ENCODE measurements around the gene PDE4C.
A peak's percentile ranks its signal among the peaks of the same experiment; 100 is the strongest.

PDE4C gene

DNA sequence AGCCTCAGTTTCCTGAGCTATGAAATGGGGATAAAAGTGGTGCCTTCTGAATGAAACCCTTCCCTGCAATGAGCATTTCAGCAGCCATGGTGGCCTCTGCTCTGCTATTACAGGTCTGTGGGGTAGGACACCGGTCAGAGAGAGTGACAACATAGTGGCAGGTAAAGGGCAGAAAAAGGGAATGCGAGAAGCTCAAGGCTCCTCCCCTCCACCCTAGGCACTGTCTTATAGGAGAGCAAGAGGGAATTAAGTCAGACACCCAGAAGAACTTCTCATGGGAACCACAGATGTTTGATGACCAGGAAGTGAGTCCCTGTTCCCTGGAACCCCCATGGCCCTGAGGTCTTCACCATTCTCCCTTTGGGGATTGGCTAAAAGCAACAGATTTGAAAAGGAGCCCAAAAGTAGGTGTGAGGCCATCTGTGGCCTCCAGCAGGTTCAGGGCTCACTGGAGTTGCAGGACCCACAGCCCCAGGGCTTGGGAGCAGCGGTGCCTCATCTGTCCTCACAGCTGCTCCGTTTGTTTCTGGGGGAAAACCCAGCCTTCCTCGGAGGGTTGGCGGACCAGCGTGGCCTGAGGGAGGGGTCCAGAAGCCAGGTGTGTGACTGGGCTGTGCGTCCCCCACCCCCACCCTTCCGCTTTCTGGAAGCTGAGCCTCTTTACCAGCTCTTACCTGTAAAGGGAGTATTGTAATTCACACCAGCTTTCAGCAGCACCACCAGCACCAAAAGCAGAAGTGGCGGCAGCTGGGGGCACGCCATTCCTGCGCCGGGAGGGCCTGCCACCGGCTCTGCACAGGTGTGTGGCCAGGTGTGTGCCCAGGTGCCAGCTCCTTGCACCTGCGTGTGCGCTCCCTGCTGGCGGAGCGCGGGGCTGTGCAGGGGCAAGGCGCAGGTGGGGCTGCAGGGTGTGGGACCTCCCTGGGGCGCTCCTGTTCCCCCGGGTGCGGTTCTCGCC is 28.6 kb upstream of the PDE4C start:
- TF ChIP-seq, protein P1, sequence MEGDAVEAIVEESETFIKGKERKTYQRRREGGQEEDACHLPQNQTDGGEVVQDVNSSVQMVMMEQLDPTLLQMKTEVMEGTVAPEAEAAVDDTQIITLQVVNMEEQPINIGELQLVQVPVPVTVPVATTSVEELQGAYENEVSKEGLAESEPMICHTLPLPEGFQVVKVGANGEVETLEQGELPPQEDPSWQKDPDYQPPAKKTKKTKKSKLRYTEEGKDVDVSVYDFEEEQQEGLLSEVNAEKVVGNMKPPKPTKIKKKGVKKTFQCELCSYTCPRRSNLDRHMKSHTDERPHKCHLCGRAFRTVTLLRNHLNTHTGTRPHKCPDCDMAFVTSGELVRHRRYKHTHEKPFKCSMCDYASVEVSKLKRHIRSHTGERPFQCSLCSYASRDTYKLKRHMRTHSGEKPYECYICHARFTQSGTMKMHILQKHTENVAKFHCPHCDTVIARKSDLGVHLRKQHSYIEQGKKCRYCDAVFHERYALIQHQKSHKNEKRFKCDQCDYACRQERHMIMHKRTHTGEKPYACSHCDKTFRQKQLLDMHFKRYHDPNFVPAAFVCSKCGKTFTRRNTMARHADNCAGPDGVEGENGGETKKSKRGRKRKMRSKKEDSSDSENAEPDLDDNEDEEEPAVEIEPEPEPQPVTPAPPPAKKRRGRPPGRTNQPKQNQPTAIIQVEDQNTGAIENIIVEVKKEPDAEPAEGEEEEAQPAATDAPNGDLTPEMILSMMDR (conservative IDR thresholded peaks at IDR 0.05; ENCODE audit: control insufficient read depth, insufficient read depth, low read depth, low read length), result no peak
- DNase-seq (ENCODE audit: low read depth), result no peak
- H3K4me3 ChIP-seq (ENCODE audit: control insufficient read depth, low read depth, low read length), result no peak overlapping the region

DNA sequence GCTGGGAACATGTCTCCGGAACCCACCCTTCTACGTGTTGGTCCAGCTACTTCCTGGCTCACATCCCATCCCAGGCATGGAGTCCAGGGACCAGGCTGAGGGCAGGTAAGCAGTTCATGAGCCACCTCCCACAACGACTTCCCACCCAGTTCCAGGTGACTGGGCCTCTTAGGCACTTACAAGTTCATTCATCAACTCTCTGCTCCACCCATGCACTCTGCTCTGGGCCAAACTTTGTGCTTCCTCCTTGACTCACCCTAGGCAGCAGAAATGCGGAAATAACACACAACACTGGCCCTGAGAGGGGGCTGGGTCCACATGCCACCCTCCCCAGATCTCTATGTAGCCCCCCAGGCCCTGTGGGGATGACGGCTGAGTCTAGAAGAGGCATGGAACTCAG is 27.5 kb upstream of the PDE4C start:
- TF ChIP-seq, protein P1 (conservative IDR thresholded peaks at IDR 0.05; ENCODE audit: control insufficient read depth, insufficient read depth, low read depth, low read length), result no peak
- H3K4me3 ChIP-seq (ENCODE audit: control insufficient read depth, low read depth, low read length), result no peak overlapping the region
- DNase-seq (ENCODE audit: low read depth), result no peak

GRCh38 chr19:18253130-18253529 is 26.9 kb upstream of the PDE4C start:
- no peak for DNase-seq (ENCODE audit: low read depth)
- TF ChIP-seq, protein P1 (conservative IDR thresholded peaks at IDR 0.05; ENCODE audit: control insufficient read depth, insufficient read depth, low read depth, low read length), result no peak
- no peak overlapping the region for H3K4me3 ChIP-seq (ENCODE audit: control insufficient read depth, low read depth, low read length)

DNA sequence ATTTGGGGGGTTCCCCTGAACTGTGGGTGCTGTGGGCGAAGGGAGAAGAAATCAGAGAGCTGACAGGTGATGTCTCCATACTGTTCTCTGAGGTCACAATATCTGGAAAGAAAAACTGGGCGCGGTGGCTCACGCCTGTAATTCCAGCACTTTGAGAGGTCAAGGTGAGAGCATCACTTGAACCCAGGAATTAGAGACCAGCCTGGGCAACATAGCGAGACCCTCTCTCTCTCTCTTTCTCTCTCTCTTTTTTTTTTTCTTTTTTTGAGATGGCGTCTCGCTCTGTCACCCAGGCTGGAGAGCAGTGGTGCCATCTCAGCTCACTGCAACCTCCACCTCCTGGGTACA is 26.1 kb upstream of the PDE4C start:
- TF ChIP-seq, protein P1 (conservative IDR thresholded peaks at IDR 0.05; ENCODE audit: control insufficient read depth, insufficient read depth, low read depth, low read length), result no peak
- H3K4me3 ChIP-seq (ENCODE audit: control insufficient read depth, low read depth, low read length), result no peak overlapping the region
- DNase-seq (ENCODE audit: low read depth), result no peak

GRCh38 chr19:18251587-18252369 is 25.5 kb upstream of the PDE4C start:
- DNase-seq (ENCODE audit: low read depth), result peak; percentile 64
- no peak overlapping the region for H3K4me3 ChIP-seq (ENCODE audit: control insufficient read depth, low read depth, low read length)
- TF ChIP-seq, protein P1 (conservative IDR thresholded peaks at IDR 0.05; ENCODE audit: control insufficient read depth, insufficient read depth, low read depth, low read length), result peak; percentile 91

- TF ChIP-seq, protein P1 (conservative IDR thresholded peaks at IDR 0.05; ENCODE audit: control insufficient read depth, insufficient read depth, low read depth, low read length), result no peak
- no peak overlapping the region for H3K4me3 ChIP-seq (ENCODE audit: control insufficient read depth, low read depth, low read length)
- DNase-seq (ENCODE audit: low read depth), result no peak
Observed at GRCh38 chr19:18249834-18250233, 23.6 kb upstream of the PDE4C start.
